Measurements from ENCODE around the gene SDS. TPM values are rescaled to one million over a fixed set of nuclear protein-coding genes. Genes with fewer than 3 reads are reported as not detected.

SDS gene
- total RNA-seq, 1 experiment from 2014 or later: not detected

DNA sequence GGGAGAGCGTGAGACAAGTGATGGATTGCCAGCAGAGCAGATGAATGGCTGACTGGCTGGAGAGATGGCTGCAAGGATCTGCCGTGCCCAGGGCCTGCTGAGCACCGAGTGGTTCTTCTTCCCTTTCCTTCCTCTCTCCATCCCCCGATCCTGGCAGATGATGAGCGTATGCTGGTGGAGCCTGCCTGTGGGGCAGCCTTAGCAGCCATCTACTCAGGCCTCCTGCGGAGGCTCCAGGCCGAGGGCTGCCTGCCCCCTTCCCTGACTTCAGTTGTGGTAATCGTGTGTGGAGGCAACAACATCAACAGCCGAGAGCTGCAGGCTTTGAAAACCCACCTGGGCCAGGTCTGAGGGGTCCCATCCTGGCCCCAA is 34.0 kb upstream of the SDS start:
- Histone ChIP-seq H2AFZ (ENCODE audit: low read length) (no peak overlapping the region), H3K56ac (ENCODE audit: insufficient read length, low read depth, low read length) (no peak overlapping the region), H3K4me2 (ENCODE audit: insufficient read depth, insufficient read length, low read length) (no peak overlapping the region), H3K18ac (ENCODE audit: insufficient read length, low read depth, low read length) (no peak overlapping the region), H4K8ac (replicated peaks; ENCODE audit: insufficient read length, low read depth, low read length) (no peak overlapping the region), H3K79me2 (ENCODE audit: insufficient read depth, low read length) (no peaks in the 10 kb centered on the region), H4K20me1 (ENCODE audit: control insufficient read depth, insufficient read depth, insufficient read length) (no peaks in the 10 kb centered on the region), H2BK12ac (ENCODE audit: insufficient read length, low read depth, low read length) (no peak overlapping the region), H3K9me3 (ENCODE audit: control insufficient read depth, low read depth, low read length) (no peaks in the 10 kb centered on the region), H4K91ac (ENCODE audit: insufficient read length, low read depth, low read length) (no peak overlapping the region), H4K5ac (ENCODE audit: insufficient read length, low read depth, low read length) (no peak overlapping the region), H3K14ac (ENCODE audit: insufficient read depth, low read length) (no peak overlapping the region; the same call in 1 of the 2 replicates), H2BK120ac (ENCODE audit: low read depth, low read length, poor library complexity, severe bottlenecking) (no peak overlapping the region), H3K4me1 (ENCODE audit: insufficient read depth, low read length) (no peaks in the 10 kb centered on the region), H3K9ac (ENCODE audit: extremely low read depth, insufficient read length, low read length) (no peak overlapping the region), H3K23ac (ENCODE audit: insufficient read length, low read depth, low read length) (no peak overlapping the region), H3K27me3 (ENCODE audit: insufficient read depth, low read length) (no peaks in the 10 kb centered on the region), H2BK5ac (ENCODE audit: insufficient read length, low read length) (no peak overlapping the region), H3K23me2 (ENCODE audit: insufficient read length, low read depth, low read length, poor library complexity, severe bottlenecking) (no peaks in the 10 kb centered on the region), H3K4ac (ENCODE audit: low read depth, low read length) (no peak overlapping the region), H3K79me1 (ENCODE audit: insufficient read depth, low read depth, low read length, poor library complexity, severe bottlenecking) (no peaks in the 10 kb centered on the region), H3T11ph (ENCODE audit: low read length) (no peak overlapping the region), H2BK15ac (ENCODE audit: low read depth, low read length) (no peak overlapping the region), H2BK20ac (ENCODE audit: low read depth, low read length, poor library complexity, severe bottlenecking) (no peak overlapping the region), H3K27ac (ENCODE audit: insufficient read length, low read depth, low read length) (no peak overlapping the region), H2AK5ac (ENCODE audit: insufficient read length, low read length) (no peak overlapping the region)
- no peak overlapping the region for H3K27ac Mint-ChIP-seq
- no peak for DNase-seq
- no peaks in the 10 kb centered on the region for H3K36me3 Mint-ChIP-seq (ENCODE audit: insufficient read depth in 1 of 3, low read depth in 3 of 3)
- TF ChIP-seq, protein P1, sequence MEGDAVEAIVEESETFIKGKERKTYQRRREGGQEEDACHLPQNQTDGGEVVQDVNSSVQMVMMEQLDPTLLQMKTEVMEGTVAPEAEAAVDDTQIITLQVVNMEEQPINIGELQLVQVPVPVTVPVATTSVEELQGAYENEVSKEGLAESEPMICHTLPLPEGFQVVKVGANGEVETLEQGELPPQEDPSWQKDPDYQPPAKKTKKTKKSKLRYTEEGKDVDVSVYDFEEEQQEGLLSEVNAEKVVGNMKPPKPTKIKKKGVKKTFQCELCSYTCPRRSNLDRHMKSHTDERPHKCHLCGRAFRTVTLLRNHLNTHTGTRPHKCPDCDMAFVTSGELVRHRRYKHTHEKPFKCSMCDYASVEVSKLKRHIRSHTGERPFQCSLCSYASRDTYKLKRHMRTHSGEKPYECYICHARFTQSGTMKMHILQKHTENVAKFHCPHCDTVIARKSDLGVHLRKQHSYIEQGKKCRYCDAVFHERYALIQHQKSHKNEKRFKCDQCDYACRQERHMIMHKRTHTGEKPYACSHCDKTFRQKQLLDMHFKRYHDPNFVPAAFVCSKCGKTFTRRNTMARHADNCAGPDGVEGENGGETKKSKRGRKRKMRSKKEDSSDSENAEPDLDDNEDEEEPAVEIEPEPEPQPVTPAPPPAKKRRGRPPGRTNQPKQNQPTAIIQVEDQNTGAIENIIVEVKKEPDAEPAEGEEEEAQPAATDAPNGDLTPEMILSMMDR (conservative IDR thresholded peaks at IDR 0.05): no peak
- no peak overlapping the region for H3K4me3 Mint-ChIP-seq
- no peaks in the 10 kb centered on the region for H3K9me3 Mint-ChIP-seq
- WGBS (ENCODE audit: extremely low coverage, insufficient read length, low lambda C conversion rate): no CpG with 5 or more reads among the region's 9 CpGs
- H3K4me1 Mint-ChIP-seq: peaks cover 3 to 10% of the 10 kb centered on the region in 2 experiments
- peaks cover 7% of the 10 kb centered on the region for H3K27me3 Mint-ChIP-seq (ENCODE audit: low read depth)
